HCT116 (cell line): ENCODE data around the gene ZBTB16. TPM values are rescaled to one million over a fixed set of nuclear protein-coding genes. Genes with fewer than 3 reads are reported as not detected.

ENCODE experiments used
- ATAC-seq: fragments of 200-7000 bp; cut with Tn5 transposase; 2 replicates; pipeline ENCODE4 v1.9.1; 2020; ENCODE audit warnings: mild to moderate bottlenecking, moderate library complexity
- BruUV-seq: library from RNA; stranded (reverse); fragments of 400-500 nt; replicated peaks from 2 replicates; lab custom pipeline; 2021; lab: Mats Ljungman, UMichigan
- CTCF ChIA-PET: fragments of 300-600 bp; sonication (Branson Sonifier 250); formaldehyde crosslinking; loops from one replicate; lab custom pipeline; 2021; ENCODE audit warnings: antibody characterized with exemption; lab: Charles Lee
- POLR2A ChIA-PET: fragments of 300-600, 350-600 bp; sonication (Branson Sonifier 250); formaldehyde crosslinking; loops from one replicate; lab custom pipeline; 2021; ENCODE audit warnings: antibody characterized with exemption; lab: Charles Lee
- RAD21 ChIA-PET, 2 experiments: fragments of 300-600 bp; sonication (Branson Sonifier 250); formaldehyde crosslinking; loops; one replicate each; lab custom pipeline; 2023; ENCODE audit warnings: low total read pairs in 2 of 2; ENCODE audit not compliant: uncharacterized antibody in 2 of 2, unreplicated experiment in 2 of 2, low non-redundant PET in 1 of 2; lab: Charles Lee
- DNase-seq: peaks from one replicate; pipeline ENCODE4 v3.0.0-alpha.2; 2010; ENCODE audit warnings: low read depth, low spot score
- H2AFZ ChIP-seq: fragments of 200-600 bp; shearing (Covaris generic), sonication (generic); 2 replicates; pipeline ENCODE4 v1.6.1; 2017; ENCODE audit warnings: low read depth, mixed run types, mixed read lengths, antibody characterized with exemption, low read length; ENCODE audit not compliant: poor library complexity, severe bottlenecking
- H3K27ac ChIP-seq: 2 replicates; pipeline ENCODE4 v1.5.1; 2012; ENCODE audit warnings: low read depth, low read length
- H3K27me3 ChIP-seq: fragments of 200-600 bp; sonication (generic); 2 replicates; pipeline ENCODE4 v1.6.1; 2016; ENCODE audit warnings: mixed run types, low read length, mixed read lengths; ENCODE audit not compliant: insufficient read depth
- H3K36me3 ChIP-seq, 2 experiments: fragments of 200-500 bp in 1 of 2; fragments of 200-600 bp in 1 of 2; sonication (Bioruptor generic) in 1 of 2; sonication (generic) in 1 of 2; 2 replicates each; pipeline versions ENCODE4 v1.5.1 to v1.6.1; 2014 to 2016; ENCODE audit warnings: low read length in 2 of 2, inconsistent platforms in 1 of 2, mixed read lengths in 1 of 2, mixed run types in 1 of 2; ENCODE audit not compliant: insufficient read depth in 2 of 2, control insufficient read depth in 1 of 2
- H3K4me1 ChIP-seq, 2 experiments: fragments of 200-600 bp in 1 of 2; sonication (generic) in 1 of 2; 2 replicates each; pipeline versions ENCODE4 v1.5.1 to v1.6.1; 2012 to 2017; ENCODE audit warnings: low read length in 2 of 2, inconsistent platforms in 1 of 2, mild to moderate bottlenecking in 1 of 2, mixed read lengths in 1 of 2, mixed run types in 1 of 2, moderate library complexity in 1 of 2; ENCODE audit not compliant: insufficient read depth in 2 of 2, control insufficient read depth in 1 of 2
- H3K4me2 ChIP-seq: fragments of 200-600 bp; sonication (generic); 2 replicates; pipeline ENCODE4 v1.6.1; 2017; ENCODE audit warnings: mixed run types, low read length, mixed read lengths
- H3K4me3 ChIP-seq, 2 experiments: fragments of 200-600 bp in 1 of 2; sonication (generic) in 1 of 2; replicated peaks in 1 of 2; 2 replicates each; pipeline ENCODE4 v1.5.1; 2011 to 2016; ENCODE audit warnings: low read length in 2 of 2, control low read depth in 1 of 2, low read depth in 1 of 2, mild to moderate bottlenecking in 1 of 2, mixed read lengths in 1 of 2, mixed run types in 1 of 2
- H3K79me2 ChIP-seq: fragments of 200-600 bp; sonication (generic); 2 replicates; pipeline ENCODE4 v1.6.1; 2017; ENCODE audit warnings: mild to moderate bottlenecking, mixed run types, low read length, moderate library complexity, mixed read lengths; ENCODE audit not compliant: insufficient read depth
- H3K9ac ChIP-seq: fragments of 200-600 bp; sonication (generic); 2 replicates; pipeline ENCODE4 v1.6.1; 2016; ENCODE audit warnings: low read length, mixed read lengths
- H3K9me2 ChIP-seq: fragments of 200-600 bp; sonication (generic), shearing (Covaris generic); 2 replicates; pipeline ENCODE4 v1.6.1; 2017; ENCODE audit warnings: mixed run types, mild to moderate bottlenecking, moderate library complexity; ENCODE audit not compliant: insufficient read depth
- H3K9me3 ChIP-seq, 2 experiments: fragments of 200-500 bp in 1 of 2; fragments of 200-600 bp in 1 of 2; sonication (Bioruptor generic) in 1 of 2; sonication (generic) in 1 of 2; 2 replicates each; pipeline ENCODE4 v1.6.1; 2014 to 2017; ENCODE audit warnings: low read length in 2 of 2, mixed read lengths in 2 of 2, inconsistent platforms in 1 of 2, low read depth in 1 of 2, mild to moderate bottlenecking in 1 of 2, mixed run types in 1 of 2, moderate library complexity in 1 of 2; ENCODE audit not compliant: control insufficient read depth in 1 of 2, insufficient read depth in 1 of 2
- H4K20me1 ChIP-seq: fragments of 200-600 bp; sonication (generic), shearing (Covaris generic); 2 replicates; pipeline ENCODE4 v1.6.1; 2017; ENCODE audit warnings: mixed run types, mild to moderate bottlenecking, moderate library complexity; ENCODE audit not compliant: insufficient read depth
- CBX3 ChIP-seq: IDR thresholded peaks from 2 replicates; pipeline ENCODE4 v1.6.1; 2012; ENCODE audit warnings: low read depth
- CEBPB ChIP-seq: IDR thresholded peaks from 2 replicates; pipeline ENCODE4 v1.6.1; 2012; ENCODE audit warnings: low read depth
- EGR1 ChIP-seq: IDR thresholded peaks from 2 replicates; pipeline ENCODE4 v1.6.1; 2012; ENCODE audit warnings: low read depth
- ELF1 ChIP-seq: IDR thresholded peaks from 2 replicates; pipeline ENCODE4 v1.6.1; 2012; ENCODE audit warnings: low read depth, borderline replicate concordance
- EZH2 ChIP-seq: fragments of 200-600 bp; sonication (generic); IDR thresholded peaks from 2 replicates; pipeline ENCODE4 v1.6.1; 2017; ENCODE audit warnings: antibody characterized with exemption, mixed run types
- EZH2phosphoT487 ChIP-seq: fragments of 200-600 bp; IDR thresholded peaks from 2 replicates; pipeline ENCODE4 v1.6.1; 2018; ENCODE audit warnings: antibody characterized with exemption, borderline replicate concordance
- FOSL1 ChIP-seq: IDR thresholded peaks from 2 replicates; pipeline ENCODE4 v1.6.1; 2012; ENCODE audit warnings: low read depth
- JUND ChIP-seq: IDR thresholded peaks from 2 replicates; pipeline ENCODE4 v1.6.1; 2012
- POLR2A ChIP-seq: IDR thresholded peaks from 2 replicates; pipeline ENCODE4 v1.7.0; 2011; ENCODE audit warnings: borderline replicate concordance; ENCODE audit not compliant: insufficient read depth, insufficient read length; ENCODE audit errors: extremely low read depth
- POLR2AphosphoS5 ChIP-seq: IDR thresholded peaks from 2 replicates; pipeline ENCODE4 v1.6.1; 2011; ENCODE audit warnings: mild to moderate bottlenecking, low read depth, low read length, moderate library complexity
- RAD21 ChIP-seq: IDR thresholded peaks from 2 replicates; pipeline ENCODE4 v1.6.1; 2012; ENCODE audit warnings: low read depth, mild to moderate bottlenecking
- REST ChIP-seq: IDR thresholded peaks from 2 replicates; pipeline ENCODE4 v1.6.1; 2012; ENCODE audit warnings: low read depth
- SIN3A ChIP-seq: IDR thresholded peaks from 2 replicates; pipeline ENCODE4 v1.6.1; 2012; ENCODE audit warnings: low read depth
- SP1 ChIP-seq: IDR thresholded peaks from 2 replicates; pipeline ENCODE4 v1.6.1; 2012; ENCODE audit warnings: low read depth
- SRF ChIP-seq: IDR thresholded peaks from 2 replicates; pipeline ENCODE4 v1.6.1; 2012; ENCODE audit warnings: low read depth
- TCF7L2 ChIP-seq: IDR thresholded peaks from 2 replicates; pipeline ENCODE4 v1.7.0; 2011; ENCODE audit warnings: borderline replicate concordance, inconsistent platforms; ENCODE audit not compliant: insufficient read depth, insufficient read length; ENCODE audit errors: extremely low read depth
- ZNF274 ChIP-seq: fragments of 200-500 bp; sonication (Bioruptor generic); IDR thresholded peaks from 2 replicates; pipeline ENCODE4 v1.6.1; 2014; ENCODE audit warnings: mild to moderate bottlenecking, low read depth, low read length, inconsistent platforms
- intact Hi-C: fragments of 100-400 bp; cut with micrococcal nuclease; formaldehyde crosslinking; loops from 2 replicates; pipeline ENCODE4 v1.10.0; 2022
- total RNA-seq: library from RNA; stranded (reverse); gene quantifications from one replicate; pipeline ENCODE4 v1.2.1, GENCODE V29; 2021; ENCODE audit not compliant: unreplicated experiment
- TF ChIP-seq, protein P1 (sequence below): IDR thresholded peaks from 2 replicates; pipeline ENCODE4 v1.6.1; 2012
- TF ChIP-seq, protein P2 (sequence below): IDR thresholded peaks from 2 replicates; pipeline ENCODE4 v1.6.1; 2011; ENCODE audit warnings: mild to moderate bottlenecking, low read length, moderate library complexity; ENCODE audit not compliant: insufficient replicate concordance; ENCODE audit errors: extremely low read depth

Gene ZBTB16
- total RNA-seq, 1 experiment from 2014 or later = 0.30 TPM

GRCh38 chr11:114130629-114131277 is 71.2 kb downstream of the ZBTB16 start:
- CTCF ChIA-PET = no interaction called here
- Histone ChIP-seq H3K4me1 (no peaks in the 10 kb centered on the region), H3K36me3 (no peaks in the 10 kb centered on the region), H3K27me3 (peaks cover 71% of the 10 kb centered on the region), H3K79me2 (no peaks in the 10 kb centered on the region), H3K4me2 (no peak overlapping the region), H4K20me1 (no peaks in the 10 kb centered on the region), H3K9ac (no peak overlapping the region), H3K9me3 (no peaks in the 10 kb centered on the region), H2AFZ (no peak overlapping the region), H3K4me3 (no peak overlapping the region), H3K9me2 (no peaks in the 10 kb centered on the region)
- POLR2A ChIA-PET = no interaction called here
- no peak for ATAC-seq
- BruUV-seq = no TSS peak
- TF ChIP-seq SIN3A = no peak
- TF ChIP-seq FOSL1 = no peak
- TF ChIP-seq POLR2A = no peak
- no peak for TF ChIP-seq POLR2AphosphoS5
- no peak for TF ChIP-seq CEBPB
- TF ChIP-seq TCF7L2 = no peak
- no peak for TF ChIP-seq REST
- no peak for TF ChIP-seq ZNF274
- TF ChIP-seq RAD21 = no peak
- no peak for TF ChIP-seq EGR1
- TF ChIP-seq SRF = no peak
- TF ChIP-seq SP1 = no peak
- no peak for TF ChIP-seq JUND
- TF ChIP-seq, protein P1, sequence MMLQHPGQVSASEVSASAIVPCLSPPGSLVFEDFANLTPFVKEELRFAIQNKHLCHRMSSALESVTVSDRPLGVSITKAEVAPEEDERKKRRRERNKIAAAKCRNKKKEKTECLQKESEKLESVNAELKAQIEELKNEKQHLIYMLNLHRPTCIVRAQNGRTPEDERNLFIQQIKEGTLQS = no peak
- TF ChIP-seq, protein P2, sequence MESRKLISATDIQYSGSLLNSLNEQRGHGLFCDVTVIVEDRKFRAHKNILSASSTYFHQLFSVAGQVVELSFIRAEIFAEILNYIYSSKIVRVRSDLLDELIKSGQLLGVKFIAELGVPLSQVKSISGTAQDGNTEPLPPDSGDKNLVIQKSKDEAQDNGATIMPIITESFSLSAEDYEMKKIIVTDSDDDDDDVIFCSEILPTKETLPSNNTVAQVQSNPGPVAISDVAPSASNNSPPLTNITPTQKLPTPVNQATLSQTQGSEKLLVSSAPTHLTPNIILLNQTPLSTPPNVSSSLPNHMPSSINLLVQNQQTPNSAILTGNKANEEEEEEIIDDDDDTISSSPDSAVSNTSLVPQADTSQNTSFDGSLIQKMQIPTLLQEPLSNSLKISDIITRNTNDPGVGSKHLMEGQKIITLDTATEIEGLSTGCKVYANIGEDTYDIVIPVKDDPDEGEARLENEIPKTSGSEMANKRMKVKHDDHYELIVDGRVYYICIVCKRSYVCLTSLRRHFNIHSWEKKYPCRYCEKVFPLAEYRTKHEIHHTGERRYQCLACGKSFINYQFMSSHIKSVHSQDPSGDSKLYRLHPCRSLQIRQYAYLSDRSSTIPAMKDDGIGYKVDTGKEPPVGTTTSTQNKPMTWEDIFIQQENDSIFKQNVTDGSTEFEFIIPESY = no peak
- TF ChIP-seq ELF1 = no peak
- TF ChIP-seq EZH2 = no peak
- TF ChIP-seq CBX3 = no peak
- no peak for TF ChIP-seq EZH2phosphoT487
- TF ChIP-seq, all 23 proteins: peak for 0
- RAD21 ChIA-PET = no interaction called here
- H3K27ac ChIP-seq = no peak overlapping the region
- DNase-seq = no peak
- intact Hi-C loops = no loop called here
